Measurements from ENCODE around the gene SLC6A17.

DNA sequence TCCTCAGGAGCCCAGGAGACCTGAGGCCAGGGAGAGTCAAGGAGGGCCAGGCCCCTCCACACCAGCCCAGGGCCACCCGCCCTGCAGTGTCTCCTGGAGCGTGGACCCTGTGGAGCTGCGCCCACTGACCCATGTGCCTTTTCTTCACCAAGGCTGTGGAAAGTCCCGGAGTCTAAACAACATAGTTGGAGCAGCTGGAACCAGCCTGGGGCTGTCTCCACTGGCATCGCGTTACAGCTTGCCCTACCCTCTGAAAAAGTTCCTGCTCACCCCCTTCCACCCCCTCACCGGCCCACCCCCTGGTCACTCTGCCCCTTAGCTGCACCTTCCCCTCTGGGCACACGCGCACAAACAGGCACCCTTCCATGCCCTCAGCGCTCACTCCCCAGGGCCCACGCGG is 78.1 kb downstream of the SLC6A17 start:
- TF ChIP-seq, protein P1, sequence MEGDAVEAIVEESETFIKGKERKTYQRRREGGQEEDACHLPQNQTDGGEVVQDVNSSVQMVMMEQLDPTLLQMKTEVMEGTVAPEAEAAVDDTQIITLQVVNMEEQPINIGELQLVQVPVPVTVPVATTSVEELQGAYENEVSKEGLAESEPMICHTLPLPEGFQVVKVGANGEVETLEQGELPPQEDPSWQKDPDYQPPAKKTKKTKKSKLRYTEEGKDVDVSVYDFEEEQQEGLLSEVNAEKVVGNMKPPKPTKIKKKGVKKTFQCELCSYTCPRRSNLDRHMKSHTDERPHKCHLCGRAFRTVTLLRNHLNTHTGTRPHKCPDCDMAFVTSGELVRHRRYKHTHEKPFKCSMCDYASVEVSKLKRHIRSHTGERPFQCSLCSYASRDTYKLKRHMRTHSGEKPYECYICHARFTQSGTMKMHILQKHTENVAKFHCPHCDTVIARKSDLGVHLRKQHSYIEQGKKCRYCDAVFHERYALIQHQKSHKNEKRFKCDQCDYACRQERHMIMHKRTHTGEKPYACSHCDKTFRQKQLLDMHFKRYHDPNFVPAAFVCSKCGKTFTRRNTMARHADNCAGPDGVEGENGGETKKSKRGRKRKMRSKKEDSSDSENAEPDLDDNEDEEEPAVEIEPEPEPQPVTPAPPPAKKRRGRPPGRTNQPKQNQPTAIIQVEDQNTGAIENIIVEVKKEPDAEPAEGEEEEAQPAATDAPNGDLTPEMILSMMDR (IDR thresholded peaks at IDR 0.05; ENCODE audit: insufficient read depth, low read depth, low read length): no peak
- no peak for TF ChIP-seq EZH2 (IDR thresholded peaks at IDR 0.05; ENCODE audit: insufficient read depth, low read length)

All from astrocyte (in vitro differentiated cells and primary cell).